Measurements from ENCODE around the gene ACOT7.

GRCh38 chr1:6279066-6279465, 114.5 kb downstream of the ACOT7 start:
- no peak for TF ChIP-seq CTCF (IDR thresholded peaks at IDR 0.05)
- no peak for TF ChIP-seq EP300 (IDR thresholded peaks at IDR 0.05; ENCODE audit: low read depth)
- no peak for TF ChIP-seq POLR2A (IDR thresholded peaks at IDR 0.05)

Measured in transverse colon (tissue), 3 donors.